ENCODE data around the gene MTMR3. TPM values are rescaled to one million over a fixed set of nuclear protein-coding genes. Genes with fewer than 3 reads are reported as not detected.

The MTMR3 gene
- total RNA-seq, 1 donor from 2014 or later = 28.4 TPM

DNA sequence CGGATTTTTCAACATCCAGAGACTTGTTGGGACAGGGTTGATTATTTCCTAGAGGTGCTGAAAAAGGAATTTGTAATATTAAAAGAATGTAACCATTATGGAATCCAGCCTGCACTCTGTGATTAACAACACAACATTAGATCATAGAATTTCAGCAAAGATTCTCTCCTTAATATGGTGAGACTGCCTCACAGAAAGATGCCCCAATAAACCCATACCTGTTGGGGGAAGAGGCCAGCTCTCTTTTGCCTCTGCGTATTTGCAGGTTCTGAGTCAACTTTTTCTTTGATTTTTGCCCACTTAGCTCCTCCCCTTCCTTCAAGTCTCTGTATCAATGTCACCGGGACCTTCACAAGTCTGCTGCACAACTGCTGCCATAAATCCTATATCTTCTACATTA is 12.4 kb upstream of the MTMR3 start:
- DNase-seq (ENCODE audit: low read depth in 2 of 2) = no peak

DNA sequence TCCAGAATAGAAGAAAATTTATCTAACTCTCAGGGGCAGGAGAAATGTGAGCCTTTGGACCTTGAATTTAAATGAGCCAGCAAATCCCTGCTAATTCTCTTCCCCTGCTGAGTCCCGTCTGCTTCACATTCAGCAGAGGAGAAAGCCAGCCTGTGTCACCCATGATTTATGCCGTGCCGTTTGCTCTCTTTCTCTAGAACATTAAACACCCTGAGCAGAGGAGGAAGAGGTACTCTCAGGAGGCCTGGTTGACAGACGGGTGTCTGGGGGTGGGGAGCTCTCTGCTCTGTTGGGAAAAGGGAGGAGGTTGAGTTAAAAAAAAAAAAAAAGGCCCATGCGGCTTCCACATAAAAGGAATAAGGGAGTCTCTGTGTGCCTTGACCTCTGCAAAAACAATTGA is 11.3 kb upstream of the MTMR3 start:
- DNase-seq (ENCODE audit: low read depth in 2 of 2) = no peak

DNA sequence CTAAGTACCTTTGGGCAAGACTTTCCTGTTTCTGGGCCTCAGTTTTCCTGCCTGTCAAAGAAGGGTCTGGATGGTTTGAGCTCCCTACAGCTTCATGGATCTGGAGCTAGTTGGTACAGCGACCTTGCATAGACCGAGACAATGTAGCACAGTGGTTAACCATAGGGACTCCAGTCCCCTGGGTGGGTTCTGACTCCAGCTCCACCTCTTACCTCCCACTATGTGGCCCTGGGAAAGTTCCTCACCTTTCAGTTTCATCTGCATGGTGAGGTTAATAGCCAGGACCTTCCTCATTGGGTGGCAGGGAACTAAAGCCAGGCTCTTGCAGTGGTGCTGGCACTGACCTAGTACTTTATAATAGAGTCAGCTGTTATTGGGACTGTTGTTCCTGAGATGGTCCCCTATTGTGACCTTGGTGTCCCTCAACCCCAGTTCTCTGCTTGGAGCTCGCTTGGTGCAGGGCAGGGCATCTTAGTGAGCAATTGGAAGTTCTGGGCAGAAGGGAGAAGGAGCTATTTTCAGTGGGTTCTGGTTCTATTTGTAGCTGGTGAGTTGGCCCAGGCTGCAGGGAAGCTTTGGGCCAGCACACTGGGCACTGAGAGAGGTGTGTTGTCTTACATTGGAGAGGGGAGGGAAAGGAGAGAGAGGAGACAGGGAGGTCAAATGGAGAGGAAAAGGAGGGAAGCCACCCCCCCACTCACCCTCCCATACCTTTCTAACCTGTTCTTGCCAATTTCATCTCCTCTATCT is 10.7 kb upstream of the MTMR3 start:
- no peak for DNase-seq (ENCODE audit: low read depth in 2 of 2)

DNA sequence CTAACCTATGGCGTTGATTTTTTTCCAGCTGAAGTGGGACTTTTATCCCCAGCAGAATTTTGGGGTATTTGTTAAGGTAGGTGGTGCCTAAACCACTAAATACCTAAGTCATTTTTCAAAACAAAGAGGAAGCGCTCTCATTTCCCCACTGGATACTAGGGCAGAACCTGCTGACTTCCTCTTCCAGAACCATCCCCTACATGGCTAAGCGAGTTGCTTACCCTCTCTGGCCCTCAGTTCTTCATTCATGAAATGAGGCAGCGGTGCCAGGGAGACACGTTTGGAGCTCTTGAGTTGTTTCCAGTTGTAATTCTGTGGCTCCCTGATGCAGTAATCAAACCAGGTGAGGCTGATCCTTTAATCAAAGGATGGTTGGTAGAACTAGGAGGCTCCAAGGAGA is 10.0 kb upstream of the MTMR3 start:
- DNase-seq (ENCODE audit: low read depth in 2 of 2) = no peak

DNA sequence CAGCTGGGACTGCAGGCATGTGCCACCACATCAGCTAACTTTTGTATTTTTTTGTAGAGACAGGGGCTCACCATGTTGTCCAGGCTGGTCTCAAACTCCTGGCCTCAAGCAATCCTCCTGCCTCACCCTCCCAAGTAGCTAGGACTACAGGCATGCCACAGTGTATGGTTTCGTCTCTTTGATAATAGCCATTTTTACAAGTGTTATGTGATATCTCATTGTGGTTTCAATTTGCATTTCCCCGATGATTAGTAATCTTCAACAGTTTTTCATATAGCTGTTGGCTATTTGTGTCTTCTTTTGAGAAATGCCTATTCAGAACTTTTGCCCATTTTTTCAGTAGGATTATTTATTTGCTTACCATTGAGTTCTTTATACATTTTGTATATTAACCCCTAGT is 9.0 kb upstream of the MTMR3 start:
- no peak for DNase-seq (ENCODE audit: low read depth in 2 of 2)

DNA sequence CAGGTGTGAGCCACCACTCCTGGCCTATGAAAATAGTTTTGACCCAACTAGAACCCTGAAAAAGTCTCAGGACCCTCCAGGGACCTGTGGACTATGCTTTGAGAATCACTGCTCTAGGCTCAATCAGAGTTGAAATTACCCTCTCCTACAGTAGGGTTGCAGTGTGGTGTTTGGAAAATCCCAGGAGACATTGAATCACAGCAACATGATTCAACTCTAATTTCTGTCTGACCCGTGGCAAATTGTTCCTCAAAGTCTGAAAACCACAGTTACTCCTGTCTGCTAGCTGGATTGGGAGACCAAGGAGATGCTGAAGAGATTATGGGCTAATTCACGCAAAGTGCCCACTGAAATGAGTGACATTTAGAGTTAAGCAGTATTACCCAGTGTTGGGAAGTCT is 5.4 kb upstream of the MTMR3 start:
- DNase-seq (ENCODE audit: low read depth in 2 of 2) = no peak

DNA sequence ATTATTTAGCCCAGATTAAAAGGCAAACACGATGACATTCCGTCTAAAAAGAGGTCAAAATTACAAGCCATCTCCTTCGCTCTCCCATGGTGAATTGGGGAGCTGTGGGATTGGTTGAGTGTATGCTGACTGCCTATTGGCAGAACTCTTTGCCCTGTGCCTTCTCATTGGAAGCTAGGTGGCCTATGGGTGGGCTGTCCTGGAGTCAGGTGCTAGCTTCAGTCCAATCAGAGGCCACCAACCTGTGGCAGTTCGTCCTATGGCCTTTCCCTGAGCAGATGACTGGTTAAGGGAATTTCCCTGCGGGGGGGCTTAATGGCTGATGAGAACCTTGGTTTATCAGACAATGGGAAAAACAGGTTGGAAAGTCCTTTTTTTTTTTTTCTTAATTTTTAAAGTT is 3.2 kb upstream of the MTMR3 start:
- DNase-seq (ENCODE audit: low read depth in 2 of 2) = peak; percentile 7 to 23

DNA sequence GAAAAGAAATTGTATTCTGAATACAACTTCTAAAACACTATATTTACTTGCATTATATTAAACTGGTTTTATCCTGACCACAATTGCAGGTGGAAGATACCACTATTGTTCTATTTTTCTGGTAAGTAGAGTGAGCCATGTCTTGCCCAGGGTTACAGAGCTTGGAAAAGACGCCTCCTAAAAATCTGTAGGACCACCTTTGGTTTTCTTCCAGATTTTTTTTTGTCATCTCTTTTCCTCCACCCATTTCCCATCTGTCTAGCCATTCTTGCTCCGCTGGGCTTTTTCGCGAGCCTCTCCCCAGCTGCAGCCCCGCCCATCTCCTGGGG is 294 bp upstream of the MTMR3 start:
- no peak for DNase-seq (ENCODE audit: low read depth in 2 of 2)

DNA sequence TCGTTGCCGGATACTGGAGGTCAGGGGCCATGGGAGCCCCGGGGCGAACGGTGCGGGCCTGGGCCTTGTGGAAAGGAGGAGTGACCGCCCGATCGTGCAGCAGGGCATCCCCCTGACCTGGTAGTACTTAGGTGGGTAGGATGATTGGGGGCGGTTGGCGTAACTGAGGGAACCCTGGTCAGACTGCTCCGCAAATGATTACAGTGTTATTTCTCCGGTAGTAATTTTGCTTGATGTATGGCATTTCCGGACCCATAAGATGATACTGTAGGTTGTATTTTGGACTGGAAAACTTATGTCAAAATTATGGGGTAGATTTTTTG is 762 bp downstream of the MTMR3 start:
- DNase-seq (ENCODE audit: low read depth in 2 of 2) = no peak

DNA sequence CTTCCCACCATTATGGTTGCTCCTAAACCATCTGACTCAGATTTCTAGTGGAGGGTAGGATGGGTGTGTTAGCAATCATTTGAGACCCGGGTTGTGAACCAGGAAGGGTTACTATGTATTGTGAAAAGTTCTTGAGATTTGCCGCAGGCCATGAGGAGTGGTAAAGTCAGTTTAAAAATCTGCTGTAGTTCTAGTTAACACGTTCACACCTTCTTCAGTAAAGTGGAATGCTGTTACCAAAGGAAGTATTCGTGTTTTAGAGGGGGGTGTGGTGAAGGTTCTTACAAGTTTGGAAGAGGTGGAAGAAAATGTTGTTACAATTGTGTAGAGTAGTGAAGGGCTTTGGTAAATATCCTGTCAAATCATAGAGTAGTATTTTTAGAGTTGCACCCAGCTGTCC is 2.6 kb downstream of the MTMR3 start:
- DNase-seq (ENCODE audit: low read depth in 2 of 2) = no peak

DNA sequence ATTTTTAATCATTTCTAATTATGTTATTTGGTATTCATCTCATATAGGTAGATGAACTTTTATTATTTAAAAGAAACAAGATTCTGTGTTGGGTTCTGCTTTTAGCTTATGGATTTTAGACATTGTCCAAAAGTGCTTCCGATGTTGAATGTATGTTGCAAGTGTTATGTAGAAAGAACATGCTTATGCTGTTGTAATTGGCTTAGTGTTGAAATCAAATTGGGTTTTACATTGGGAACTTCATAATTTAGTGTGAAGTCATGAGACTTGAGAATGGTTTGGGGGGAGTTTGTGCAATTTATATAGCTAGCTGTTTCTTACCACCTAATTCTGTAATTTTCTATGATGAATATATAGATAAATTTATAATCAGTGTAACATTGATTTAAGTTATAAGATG is 3.6 kb downstream of the MTMR3 start:
- DNase-seq (ENCODE audit: low read depth in 2 of 2) = no peak

DNA sequence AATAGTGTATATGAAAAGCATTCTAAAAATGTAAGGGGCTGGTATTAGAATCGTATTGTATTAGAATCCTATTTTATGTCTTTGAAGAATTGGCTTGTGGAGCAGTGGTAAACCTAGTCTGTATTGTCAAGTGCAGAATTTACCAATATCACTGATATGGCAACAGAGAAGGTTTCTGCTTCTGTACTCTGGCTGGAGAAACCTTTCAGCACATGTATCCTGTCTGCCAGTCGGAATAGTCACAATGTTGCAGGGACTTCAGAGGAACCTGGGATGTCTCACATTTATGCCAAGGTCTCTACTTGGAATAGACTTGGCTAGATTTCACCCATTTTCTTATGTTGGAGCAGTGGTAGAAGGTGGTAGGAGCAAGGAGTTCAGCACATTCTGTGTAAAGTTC is 4.4 kb downstream of the MTMR3 start:
- DNase-seq (ENCODE audit: low read depth in 2 of 2) = peak in 1 of 2 donors; percentile 11

DNA sequence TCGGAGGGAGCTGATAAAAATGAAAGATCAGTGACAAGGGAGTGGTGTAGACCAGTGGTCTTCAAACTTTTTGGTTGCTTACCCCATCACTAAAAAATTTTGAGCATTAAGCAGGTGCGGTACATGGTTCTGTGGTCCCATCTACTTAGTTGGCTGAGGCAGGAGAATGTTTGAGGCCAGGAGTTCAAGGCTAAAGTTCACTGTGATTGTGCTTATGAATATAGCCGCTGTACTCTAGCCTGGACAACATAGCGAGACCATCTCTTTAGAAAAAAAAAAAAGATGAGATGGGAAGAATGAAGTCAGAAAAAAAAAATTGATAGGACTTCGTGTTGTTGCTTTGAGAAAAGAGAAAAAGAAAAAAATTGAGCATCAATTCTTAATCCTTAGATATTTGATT is 7.8 kb downstream of the MTMR3 start:
- no peak for DNase-seq (ENCODE audit: low read depth in 2 of 2)

DNA sequence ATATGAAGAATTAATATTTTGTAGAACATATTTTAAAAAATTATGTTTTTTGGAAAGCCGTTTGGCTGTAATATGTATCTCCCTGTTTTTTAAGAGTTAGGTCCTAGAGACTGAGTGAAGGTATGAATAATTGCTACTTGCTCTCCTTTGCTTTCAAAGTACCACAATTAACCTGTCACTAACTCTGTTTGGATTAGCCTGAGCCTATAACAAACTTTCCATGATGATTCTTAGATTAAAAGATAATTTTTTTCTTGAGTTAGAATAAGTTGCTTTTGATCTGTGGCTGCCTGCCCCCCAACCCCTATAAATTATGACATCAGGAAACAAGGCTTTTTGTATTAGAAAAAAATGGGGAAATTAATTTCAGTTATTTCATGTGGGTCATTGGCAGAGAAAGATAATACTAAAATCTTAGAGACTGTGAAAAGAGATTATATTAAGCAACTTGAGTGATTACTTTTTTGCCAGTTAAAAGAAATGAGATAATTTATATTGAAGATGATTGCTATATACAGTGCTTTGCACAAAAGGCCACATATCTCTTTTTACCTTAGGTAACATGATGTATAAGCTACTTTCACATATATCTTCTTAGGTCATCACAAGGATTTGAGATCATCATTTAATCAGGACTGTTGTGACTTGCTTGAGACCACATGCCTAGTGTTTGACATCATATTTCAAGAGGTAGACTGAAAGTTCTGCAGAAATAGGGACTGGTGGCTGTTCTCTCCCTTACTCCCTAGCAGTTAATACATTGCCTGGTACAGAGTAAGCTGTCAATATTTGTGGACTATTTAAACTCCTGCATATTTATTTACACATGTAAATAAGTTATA is 9.6 kb downstream of the MTMR3 start:
- no peak for DNase-seq (ENCODE audit: low read depth in 2 of 2)

DNA sequence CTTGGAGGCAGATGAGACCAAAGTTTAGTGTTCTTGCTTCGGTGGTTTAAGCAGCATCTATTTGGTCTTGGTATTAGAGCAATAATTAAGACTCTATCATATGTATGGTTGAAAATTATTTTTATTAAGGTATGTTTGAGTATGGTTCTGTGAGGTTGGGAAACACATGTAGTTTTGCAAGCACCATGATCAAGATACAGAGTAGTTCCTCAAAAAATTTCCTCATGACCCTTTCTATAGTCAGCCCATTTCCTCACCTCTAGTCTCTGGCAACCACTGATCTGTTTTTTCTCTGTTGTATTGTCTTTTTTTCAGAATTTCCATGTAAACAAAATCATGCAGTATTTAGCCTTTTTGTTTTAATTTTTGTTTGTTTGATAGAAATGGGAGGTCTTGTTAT is 18.4 kb downstream of the MTMR3 start:
- no peak for DNase-seq (ENCODE audit: low read depth in 2 of 2)

DNA sequence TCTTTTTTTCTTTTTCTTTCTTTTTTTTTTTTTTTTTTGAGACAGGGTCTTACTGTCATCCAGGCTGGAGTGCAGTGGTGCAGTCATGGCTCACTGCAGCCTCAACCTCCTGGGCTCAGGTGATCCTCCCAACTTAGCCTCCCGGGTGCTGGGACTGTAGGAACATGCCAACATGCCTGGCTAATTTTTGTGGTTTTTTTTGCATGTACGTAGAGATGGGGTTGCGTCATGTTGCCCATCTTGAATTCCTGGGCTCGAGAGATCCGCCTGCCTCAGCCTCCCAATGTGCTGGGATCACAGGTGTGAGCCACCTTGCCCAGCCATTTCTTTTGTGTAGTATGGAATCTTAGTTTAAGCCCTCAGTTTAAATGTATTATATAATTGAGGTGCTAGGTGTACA is 20.4 kb downstream of the MTMR3 start:
- DNase-seq (ENCODE audit: low read depth in 2 of 2) = no peak

DNA sequence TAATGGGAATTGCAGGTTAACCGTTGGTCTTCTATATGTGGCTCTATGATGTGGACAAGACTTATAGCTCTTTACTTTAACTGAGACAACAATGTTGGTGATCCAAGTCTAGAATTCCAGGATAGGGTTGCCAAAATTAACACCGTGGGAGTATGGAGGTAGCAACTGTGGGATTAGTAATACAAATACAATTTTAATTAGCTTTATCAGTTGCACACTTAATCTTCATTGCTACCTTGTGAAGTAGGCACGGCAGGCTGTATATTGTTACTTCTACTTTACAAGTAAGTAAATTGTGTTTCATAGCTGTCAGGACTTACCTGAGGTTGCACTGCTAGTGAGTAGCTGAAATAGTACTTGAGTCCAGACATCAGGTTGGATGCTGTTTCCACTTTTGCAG is 21.0 kb downstream of the MTMR3 start:
- no peak for DNase-seq (ENCODE audit: low read depth in 2 of 2)

DNA sequence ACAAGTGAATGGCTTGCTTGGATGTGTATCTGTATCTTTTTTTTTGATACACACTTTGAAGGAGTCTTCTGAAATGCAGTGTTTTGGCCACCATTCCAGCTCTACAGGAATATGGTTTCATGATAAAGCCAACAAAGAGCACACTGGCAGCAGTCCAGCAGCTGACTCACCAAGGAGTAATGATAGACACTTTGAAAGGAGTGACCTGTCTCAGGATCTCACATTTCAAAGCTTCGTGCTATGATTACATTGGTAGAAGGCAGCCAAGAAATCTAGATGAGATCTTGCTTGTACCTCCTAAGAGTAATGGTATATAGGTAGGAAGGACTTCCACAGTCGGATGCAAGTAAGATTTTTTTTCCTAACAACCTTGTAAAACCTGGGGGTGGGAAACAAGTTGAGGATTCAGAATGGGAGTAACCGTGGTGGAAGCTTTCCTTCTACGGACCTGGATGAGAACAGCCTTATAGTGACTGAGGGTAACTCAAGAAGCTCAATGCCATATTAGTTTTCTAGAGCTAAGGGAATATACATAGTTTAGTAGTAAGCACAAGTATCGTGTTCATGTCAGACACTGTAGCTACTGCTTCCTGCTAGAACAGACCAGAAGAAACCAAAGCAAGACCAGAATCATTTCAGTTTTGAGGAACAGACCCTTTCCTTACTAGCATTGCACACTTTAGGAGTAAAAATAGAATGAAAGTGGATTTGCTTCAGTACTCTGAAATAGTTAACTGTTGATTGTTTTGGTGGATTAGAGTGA is 25.0 kb downstream of the MTMR3 start:
- DNase-seq (ENCODE audit: low read depth in 2 of 2) = peak; percentile 74 to 95

DNA sequence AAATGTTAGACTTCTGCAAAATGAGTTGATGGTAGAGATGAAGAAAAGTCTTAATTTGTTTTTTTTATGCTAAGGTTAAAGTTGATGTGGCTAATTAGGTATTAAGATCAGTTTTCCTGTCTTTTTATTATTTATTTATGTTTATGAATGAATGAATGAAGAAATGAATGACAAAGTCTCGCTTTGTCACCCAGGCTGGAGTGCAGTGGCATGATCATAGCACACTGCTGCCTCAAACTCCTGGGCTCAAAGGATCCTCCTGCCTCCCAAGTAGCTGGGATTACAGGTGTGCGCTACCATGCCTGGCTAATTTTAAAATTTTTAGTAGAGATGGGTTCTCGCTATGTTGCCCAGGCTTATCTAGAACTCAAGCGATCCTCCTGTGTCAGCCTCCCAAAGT is 29.2 kb downstream of the MTMR3 start:
- no peak for DNase-seq (ENCODE audit: low read depth in 2 of 2)

DNA sequence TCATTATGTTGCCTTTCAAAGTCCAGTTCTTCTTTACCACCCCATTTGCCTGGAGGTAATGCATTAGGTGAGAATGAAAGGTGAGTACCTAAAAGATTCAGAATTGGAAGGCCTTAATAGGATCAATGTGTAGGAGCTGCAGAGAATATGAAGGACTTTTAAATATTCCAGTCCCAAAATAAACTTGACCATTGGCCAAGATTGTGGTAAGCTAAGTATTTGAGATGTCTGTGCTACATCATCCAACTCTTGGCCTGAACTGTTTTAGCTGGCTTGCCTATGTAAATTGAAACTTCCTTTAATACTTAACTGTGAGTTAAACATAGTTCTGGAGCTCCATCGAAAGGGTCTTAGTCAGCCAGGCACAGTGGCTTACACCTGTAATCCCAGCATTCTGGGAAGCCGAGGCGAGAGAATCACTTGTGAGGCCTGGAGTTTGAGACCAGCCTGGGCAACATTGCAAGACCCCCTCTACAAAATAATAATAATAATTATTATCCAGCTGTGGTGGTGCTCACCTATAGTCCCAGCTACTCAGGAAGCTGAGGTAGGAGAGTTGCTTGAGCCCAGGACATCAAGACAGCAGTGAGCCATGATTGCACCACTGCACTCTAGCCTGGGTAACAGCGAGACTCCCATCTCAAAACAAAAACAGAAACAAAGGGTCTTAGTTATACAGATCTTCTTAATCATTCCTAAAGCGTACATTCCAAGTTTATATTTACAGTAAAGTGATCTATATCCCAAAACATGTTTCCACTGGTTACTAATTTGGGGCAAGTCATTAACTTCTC is 29.8 kb downstream of the MTMR3 start:
- peak in 1 of 2 donors; percentile 75 for DNase-seq (ENCODE audit: low read depth in 2 of 2)

DNA sequence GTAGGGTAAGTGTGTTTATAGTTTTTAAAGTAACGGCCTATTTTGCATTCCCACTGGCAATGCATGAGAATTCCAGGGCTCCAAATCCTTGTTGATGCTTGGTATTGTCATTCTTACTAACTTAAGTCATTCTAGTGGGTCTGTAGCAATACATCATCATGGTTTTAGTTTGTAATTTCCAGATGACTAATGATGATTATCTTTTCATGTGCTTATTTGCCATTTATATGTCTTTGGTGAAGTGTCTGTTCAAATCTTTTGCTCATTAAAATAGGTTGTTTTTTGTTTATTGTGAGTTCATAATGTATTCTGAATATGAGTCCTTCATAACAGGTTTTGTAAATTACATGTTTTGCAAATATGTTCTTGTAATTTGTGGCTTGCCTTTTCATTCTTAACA is 31.2 kb downstream of the MTMR3 start:
- peak in 1 of 2 donors; percentile 49 for DNase-seq (ENCODE audit: low read depth in 2 of 2)

DNA sequence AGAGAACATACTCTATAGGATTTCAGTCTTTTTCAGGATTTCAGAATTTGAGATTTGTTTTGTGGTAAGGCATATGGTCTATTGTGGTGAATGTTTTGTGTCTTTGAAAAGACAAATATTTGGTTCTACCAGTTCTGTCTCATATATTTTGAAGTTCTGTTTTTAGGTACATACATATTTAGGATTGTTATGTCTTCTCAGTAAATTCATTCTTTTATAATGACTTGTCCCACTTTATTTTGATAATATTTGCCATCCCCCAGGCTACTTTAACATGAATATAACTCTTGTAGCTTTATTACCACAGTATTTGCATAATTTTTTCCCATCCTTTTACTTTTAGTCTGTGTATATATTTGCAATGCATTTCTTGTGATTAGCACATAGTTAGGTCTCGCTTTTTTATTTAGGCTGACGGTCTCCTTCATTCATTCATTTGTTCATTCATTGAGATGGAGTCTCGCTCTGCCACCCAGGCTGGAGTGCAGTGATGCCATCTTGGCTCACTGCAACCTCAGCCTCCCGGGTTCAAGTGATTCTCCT is 32.1 kb downstream of the MTMR3 start:
- no peak for DNase-seq (ENCODE audit: low read depth in 2 of 2)
